Upper lobe of right lung (tissue), 1 donor: ENCODE measurements around the gene PARS2. TPM values are rescaled to one million over a fixed set of nuclear protein-coding genes. Genes with fewer than 3 reads are reported as not detected.

Experiments used
- ATAC-seq: fragments of 200-7000 bp; cut with Tn5 transposase; one replicate; pipeline ENCODE4 v1.9.1; 2020; ENCODE audit warnings: mild to moderate bottlenecking, moderate library complexity
- DNase-seq: peaks from one replicate; pipeline ENCODE4 v3.0.0-alpha.2; 2020
- H3K27ac ChIP-seq: fragments of 200-600 bp; one replicate; pipeline ENCODE4 v1.8.0; 2022
- H3K27me3 ChIP-seq: fragments of 200-600 bp; one replicate; pipeline ENCODE4 v1.8.0; 2022; ENCODE audit warnings: mild to moderate bottlenecking
- H3K36me3 ChIP-seq: fragments of 200-600 bp; one replicate; pipeline ENCODE4 v1.8.0; 2022
- H3K4me1 ChIP-seq: fragments of 200-600 bp; one replicate; pipeline ENCODE4 v1.8.0; 2022
- H3K4me3 ChIP-seq: fragments of 200-600 bp; one replicate; pipeline ENCODE4 v1.8.0; 2022; ENCODE audit warnings: mild to moderate bottlenecking
- H3K9me3 ChIP-seq: fragments of 200-600 bp; one replicate; pipeline ENCODE4 v1.8.0; 2022
- CTCF ChIP-seq: fragments of 200-600 bp; IDR thresholded peaks from one replicate; pipeline ENCODE4 v1.8.0; 2022; ENCODE audit warnings: antibody characterized with exemption
- intact Hi-C: fragments of 100-400 bp; cut with DNase I; formaldehyde crosslinking; loops from one replicate; pipeline ENCODE4 v1.11.0; 2022
- total RNA-seq: library from RNA; stranded (reverse); fragmentation: NEBNext Ultra II Directional; extraction: Animal tissue kit (Norgen Biotek cat#: 25700); gene quantifications from one replicate; pipeline ENCODE4 v1.2.1, GENCODE V29; 2021
- donor health status: DM: no; HTN: yes; CAD: no; lungs with severe emphysema.

Gene PARS2
- total RNA-seq, 1 donor from 2014 or later: 3.5 TPM

DNA sequence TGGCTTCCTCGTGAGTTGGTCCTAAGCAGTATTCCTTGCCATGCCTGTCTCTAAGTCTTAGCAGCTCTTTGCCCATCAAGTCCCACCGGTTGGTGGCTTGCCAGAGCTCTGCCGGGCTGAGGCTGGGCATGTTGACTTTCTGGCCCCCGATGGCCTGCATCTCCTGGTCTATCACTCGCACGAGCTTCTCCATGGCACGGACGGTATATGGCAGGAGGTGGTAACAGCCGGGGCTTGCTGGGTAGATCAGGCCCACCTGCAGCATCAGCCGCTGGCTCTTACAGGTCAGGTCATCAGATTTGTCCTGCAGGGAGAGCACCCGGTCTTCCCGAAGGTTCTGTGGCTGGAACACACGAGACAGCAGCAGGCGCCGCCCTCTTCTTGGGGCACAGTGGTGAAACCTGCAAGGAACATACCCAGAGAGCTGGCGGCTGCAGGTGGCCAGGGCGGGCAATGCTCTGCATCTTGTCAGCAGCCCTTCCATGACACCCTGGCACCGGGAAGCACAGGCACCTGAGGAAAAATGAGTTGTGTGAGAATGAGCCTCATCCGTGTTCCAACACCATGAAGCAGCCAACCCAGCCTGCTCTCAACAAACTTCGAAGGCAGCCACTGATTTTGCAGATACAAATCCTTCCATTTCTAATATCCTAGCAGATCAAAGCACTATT, 5.5 kb downstream of the PARS2 start:
- Histone ChIP-seq H3K4me1 (no peaks in the 10 kb centered on the region), H3K27me3 (no peaks in the 10 kb centered on the region), H3K36me3 (peaks cover 24% of the 10 kb centered on the region), H3K27ac (no peak overlapping the region), H3K9me3 (no peaks in the 10 kb centered on the region), H3K4me3 (no peak overlapping the region)
- no peak for TF ChIP-seq CTCF
- intact Hi-C loops: no loop called here
- no peak for DNase-seq
- ATAC-seq: no peak

DNA sequence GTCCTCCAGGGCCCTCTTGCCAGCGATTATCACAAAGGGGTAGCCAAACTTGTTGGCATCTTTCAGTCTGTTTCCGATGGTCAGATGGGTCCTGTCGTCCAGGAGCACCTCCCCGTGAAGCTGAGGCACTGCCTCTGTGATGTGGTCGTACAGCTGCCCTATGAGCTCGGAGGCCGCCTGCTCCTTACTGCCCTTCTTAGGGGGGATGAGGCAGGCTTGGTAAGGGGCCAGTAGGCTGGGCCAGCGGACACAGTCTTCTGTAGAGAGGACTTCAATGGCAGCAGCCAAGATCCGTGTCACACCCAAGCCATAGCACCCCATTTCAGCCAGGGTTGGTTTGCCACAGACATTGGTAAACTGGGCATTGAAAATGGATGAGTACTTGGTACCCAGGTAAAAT, 6.5 kb downstream of the PARS2 start:
- no peak overlapping the region for H3K27ac ChIP-seq
- H3K4me3 ChIP-seq: no peak overlapping the region
- no peaks in the 10 kb centered on the region for H3K9me3 ChIP-seq
- H3K27me3 ChIP-seq: no peaks in the 10 kb centered on the region
- no peaks in the 10 kb centered on the region for H3K4me1 ChIP-seq
- TF ChIP-seq CTCF: no peak
- intact Hi-C loops: no loop called here
- ATAC-seq (no peak), DNase-seq (no peak)
- H3K36me3 ChIP-seq: peaks cover 24% of the 10 kb centered on the region

- Histone ChIP-seq H3K4me3 (no peak overlapping the region), H3K4me1 (no peaks in the 10 kb centered on the region), H3K36me3 (peaks cover 24% of the 10 kb centered on the region), H3K9me3 (no peaks in the 10 kb centered on the region), H3K27me3 (no peaks in the 10 kb centered on the region), H3K27ac (no peak overlapping the region)
- DNase-seq (no peak), ATAC-seq (peak; percentile 16)
- intact Hi-C loops: no loop called here
- no peak for TF ChIP-seq CTCF
Observed at GRCh38 chr1:54754486-54755285, 9.6 kb downstream of the PARS2 start.

DNA sequence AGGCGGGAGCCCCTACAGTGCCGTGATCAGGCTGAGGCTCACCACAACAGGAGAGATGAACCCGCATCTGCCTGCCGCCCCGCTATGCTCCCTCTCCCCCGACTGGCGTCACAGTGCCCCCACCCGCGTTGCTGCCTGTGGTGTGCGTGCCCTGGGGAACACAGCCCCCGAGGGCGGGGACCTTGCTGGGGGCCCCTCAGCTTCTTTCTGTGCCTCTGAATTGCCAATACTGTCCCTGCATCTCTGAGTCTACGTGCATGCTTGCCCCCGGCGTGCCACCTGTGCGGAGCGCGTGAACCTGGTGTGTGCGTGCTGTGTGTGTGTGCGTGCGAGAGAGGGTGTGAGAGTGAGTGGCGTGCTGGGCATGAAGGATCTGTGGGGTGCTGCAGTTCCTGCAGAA, 10.3 kb downstream of the PARS2 start:
- Histone ChIP-seq H3K9me3 (no peaks in the 10 kb centered on the region), H3K4me1 (no peaks in the 10 kb centered on the region), H3K27me3 (no peaks in the 10 kb centered on the region), H3K27ac (no peak overlapping the region), H3K36me3 (peaks cover 24% of the 10 kb centered on the region), H3K4me3 (no peak overlapping the region)
- DNase-seq (no peak), ATAC-seq (peak; percentile 7)
- intact Hi-C loops: no loop called here
- no peak for TF ChIP-seq CTCF

DNA sequence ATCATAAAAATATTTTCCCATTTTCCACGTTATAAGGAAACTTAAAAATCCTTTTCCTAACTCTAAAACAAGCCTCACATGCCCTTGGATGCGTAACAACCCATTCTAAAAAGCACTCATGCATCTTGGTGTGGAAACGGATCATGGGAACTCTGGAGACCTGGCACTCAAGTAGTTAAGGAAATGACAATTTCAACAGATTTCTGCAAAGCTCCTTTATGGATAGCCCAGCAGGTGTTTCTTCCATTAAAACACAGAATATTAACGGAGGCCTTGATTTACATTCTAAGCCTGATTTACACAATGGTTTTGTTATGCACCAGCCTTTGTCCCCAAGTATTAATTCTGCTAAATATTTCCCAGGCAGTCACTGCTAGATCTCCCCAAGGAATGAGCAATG, 12.9 kb downstream of the PARS2 start:
- no peak for DNase-seq
- intact Hi-C loops: no loop called here
- Histone ChIP-seq H3K9me3 (no peaks in the 10 kb centered on the region), H3K36me3 (peaks cover 6% of the 10 kb centered on the region), H3K27ac (no peak overlapping the region), H3K4me1 (no peaks in the 10 kb centered on the region), H3K4me3 (no peak overlapping the region), H3K27me3 (no peaks in the 10 kb centered on the region)
- ATAC-seq: no peak
- TF ChIP-seq CTCF: no peak
